AG09309 (cell line): ENCODE measurements around the gene SEC23A.
A peak's percentile ranks its signal among the peaks of the same experiment; 100 is the strongest.
"Not testable (repeated sequence)": the region's sequence is repeated elsewhere in the genome, so short reads cannot be mapped to it uniquely, and the experiment has no call there.

Experiments
- DNase-seq: peaks from one replicate; pipeline ENCODE4 v3.0.0-alpha.2; 2010; ENCODE audit warnings: low read depth
- H3K4me3 ChIP-seq: 2 replicates; pipeline ENCODE4 v1.5.1; 2011; ENCODE audit warnings: mild to moderate bottlenecking, low read depth, low read length, moderate library complexity; ENCODE audit not compliant: control insufficient read depth
- CTCF ChIP-seq: IDR thresholded peaks from 2 replicates; pipeline ENCODE4 v1.5.1; 2011; ENCODE audit warnings: mild to moderate bottlenecking, low read depth, low read length, inconsistent platforms; ENCODE audit not compliant: insufficient read depth, control insufficient read depth; ENCODE audit errors: missing control alignments

The SEC23A gene

GRCh38 chr14:39122330-39123138, 19.5 kb upstream of the SEC23A start:
- no peak for DNase-seq
- no peak for TF ChIP-seq CTCF
- no peak overlapping the region for H3K4me3 ChIP-seq

- H3K4me3 ChIP-seq = peak within 1 kb of the TSS; percentile 96
- no peak for TF ChIP-seq CTCF
- peak; percentile 73 for DNase-seq
Measured at GRCh38 chr14:39114073-39114838, 11.2 kb upstream of the SEC23A start, which contains the start of gene GEMIN2. GEMIN2 (plus strand) TSS chr14:39114323; CDS start chr14:39114339, 16 bp downstream.

- no peak for DNase-seq
- no peak for TF ChIP-seq CTCF
- H3K4me3 ChIP-seq = peak overlapping the region; percentile 96
Measured at GRCh38 chr14:39113685-39114072, 10.6 kb upstream of the SEC23A start.

GRCh38 chr14:39109893-39110715, 7.1 kb upstream of the SEC23A start:
- no peak for DNase-seq

GRCh38 chr14:39108791-39109190, 5.8 kb upstream of the SEC23A start:
- no peak for TF ChIP-seq CTCF
- no peak for DNase-seq
- H3K4me3 ChIP-seq = no peak overlapping the region

More at GRCh38 chr14:39109893-39110715, 7.1 kb upstream of the SEC23A start:
- H3K4me3 ChIP-seq = no peak overlapping the region
- TF ChIP-seq CTCF = no peak

GRCh38 chr14:39107591-39107996, 4.6 kb upstream of the SEC23A start:
- no peak for DNase-seq
- H3K4me3 ChIP-seq = no peak overlapping the region
- peak; percentile 50 for TF ChIP-seq CTCF

- DNase-seq = not testable (repeated sequence)
- peak overlapping the region; percentile 58 for H3K4me3 ChIP-seq
Measured at GRCh38 chr14:39104078-39104801, 1.2 kb upstream of the SEC23A start.
